ENCODE data around the gene TNFRSF8. TPM values are rescaled to one million over a fixed set of nuclear protein-coding genes. Genes with fewer than 3 reads are reported as not detected.

The TNFRSF8 gene
- total RNA-seq, 2 experiments from 2014 or later = 1.5 to 1.8 TPM

DNA sequence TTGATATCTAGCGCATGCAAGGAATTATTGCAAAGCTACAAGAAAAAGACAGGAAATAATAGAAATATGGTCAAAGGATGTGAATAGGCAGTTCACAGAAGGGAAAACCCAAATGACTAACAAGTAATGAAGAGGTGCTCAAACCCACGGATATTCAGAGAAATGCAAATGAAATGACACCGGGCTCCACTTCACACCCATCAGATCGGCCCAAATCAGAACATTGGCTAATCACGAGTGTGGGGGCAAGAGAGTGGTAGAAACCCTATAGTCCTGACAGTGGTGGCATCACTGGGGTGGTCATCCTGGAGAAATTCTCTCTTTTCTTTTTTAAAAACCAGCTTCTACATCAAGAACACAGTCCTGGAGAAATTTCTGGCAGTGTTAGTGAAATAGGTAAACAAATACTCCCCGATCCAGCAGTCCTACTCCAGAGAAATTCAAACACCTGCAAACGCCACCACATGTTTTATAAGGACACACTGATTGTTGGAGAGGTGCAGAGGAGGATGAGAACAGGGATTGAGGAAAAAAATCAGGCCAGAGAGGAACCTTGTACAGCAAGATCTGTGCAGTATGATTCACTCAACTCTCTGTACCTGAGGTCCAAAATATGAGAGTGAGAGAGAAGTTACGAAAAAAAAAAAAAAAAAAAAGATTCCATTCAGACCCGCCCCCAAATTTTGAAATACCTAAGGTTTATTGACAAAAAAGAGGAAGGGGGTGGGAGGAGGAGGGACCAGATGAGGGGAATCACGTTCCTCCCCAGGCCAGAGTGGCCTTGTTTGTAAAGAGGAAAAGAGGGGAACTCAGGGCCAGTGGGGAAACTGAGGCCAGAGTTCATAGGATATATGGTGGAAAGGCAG, 94.5 kb downstream of the TNFRSF8 start:
- no peak for TF ChIP-seq CTCF (IDR thresholded peaks at IDR 0.05)
- Mint-ChIP-seq H3K36me3 (ENCODE audit: low read depth) (peaks cover 3% of the 10 kb centered on the region), H3K27me3 (no peaks in the 10 kb centered on the region), H3K9me3 (peaks cover 4% of the 10 kb centered on the region), H3K4me1 (ENCODE audit: low read depth) (peaks cover 82% of the 10 kb centered on the region), H3K4me3 (peak overlapping the region; percentile 47), H3K27ac (peak overlapping the region; percentile 93)
- ATAC-seq (peak; percentile 58), DNase-seq (peak; percentile 76)
- CTCF ChIA-PET = interaction anchor here (1.6 to 3.9 kb wide), 3 partner anchors 21 to 33 kb away, joined by 6 to 32 read pairs (median 7); no protein-coding TSS in a partner anchor
- POLR2A ChIA-PET = interaction anchor here (0.6 to 3.0 kb wide), 9 partner anchors 9 to 250 kb away, joined by 3 to 12 read pairs (median 10); partner anchors contain the start of gene TNFRSF1B
- intact Hi-C loops (cut with micrococcal nuclease) = no loop called here

DNA sequence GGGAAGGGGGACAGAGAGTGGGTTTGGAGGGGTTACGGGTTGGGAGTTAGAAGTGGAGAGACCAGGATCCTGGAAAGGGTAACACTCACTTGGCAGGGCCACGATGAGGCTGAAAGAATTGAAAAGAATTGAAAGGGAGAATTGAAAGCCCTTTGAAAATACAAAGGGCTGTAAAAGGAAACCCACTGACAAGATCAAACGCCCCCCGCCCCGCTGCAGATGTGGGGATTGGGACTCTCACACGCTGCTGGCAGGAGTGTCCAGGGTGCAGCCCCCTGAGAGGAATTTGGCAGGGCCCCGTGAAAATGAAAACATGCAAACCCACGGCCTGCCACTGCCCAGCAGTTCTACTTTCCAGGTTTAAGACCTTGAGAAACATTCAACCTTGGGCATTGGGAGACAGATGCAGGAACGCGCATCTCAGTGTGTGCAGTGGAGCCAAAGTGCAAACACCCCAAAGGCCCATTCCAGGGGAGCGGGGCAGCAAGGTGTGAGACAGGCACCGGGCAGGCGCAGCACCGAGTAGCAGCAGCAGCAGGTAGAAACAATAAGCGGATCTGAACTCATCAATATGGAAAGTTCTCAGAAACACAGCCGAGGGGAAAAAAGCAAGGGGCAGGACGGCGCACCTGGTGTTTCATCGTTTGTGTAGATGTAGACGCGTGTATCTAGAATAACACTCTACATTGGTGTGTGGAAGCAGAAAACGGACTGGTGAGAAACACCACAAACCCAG, 95.4 kb downstream of the TNFRSF8 start:
- TF ChIP-seq CTCF (IDR thresholded peaks at IDR 0.05) = no peak
- CTCF ChIA-PET = interaction anchor here (4.4 kb wide), 1 partner anchor 33 kb away, joined by 30 read pairs; no protein-coding TSS in a partner anchor
- Mint-ChIP-seq H3K4me1 (ENCODE audit: low read depth) (peaks cover 82% of the 10 kb centered on the region), H3K9me3 (peaks cover 4% of the 10 kb centered on the region), H3K27me3 (no peaks in the 10 kb centered on the region), H3K27ac (peak overlapping the region; percentile 93), H3K4me3 (peak overlapping the region; percentile 47), H3K36me3 (ENCODE audit: low read depth) (peaks cover 2% of the 10 kb centered on the region)
- ATAC-seq (no peak), DNase-seq (peak; percentile 61)
- intact Hi-C loops (cut with micrococcal nuclease) = no loop called here
- POLR2A ChIA-PET = interaction anchor here (0.8 to 2.4 kb wide), 3 partner anchors 10 to 70 kb away, joined by 3 to 10 read pairs (median 5); no protein-coding TSS in a partner anchor

- TF ChIP-seq CTCF (IDR thresholded peaks at IDR 0.05) = no peak
- Mint-ChIP-seq H3K4me3 (no peak overlapping the region), H3K9me3 (peaks cover 4% of the 10 kb centered on the region), H3K27ac (peak overlapping the region; percentile 63), H3K36me3 (ENCODE audit: low read depth) (peaks cover 2% of the 10 kb centered on the region), H3K27me3 (no peaks in the 10 kb centered on the region), H3K4me1 (ENCODE audit: low read depth) (peaks cover 89% of the 10 kb centered on the region)
- ATAC-seq (no peak), DNase-seq (peak; percentile 54)
- ChIA-PET CTCF (interaction anchor here (4.4 kb wide), 1 partner anchor 35 kb away, joined by 30 read pairs; no protein-coding TSS in a partner anchor), POLR2A (interaction anchor here (0.7 to 1.3 kb wide), 4 partner anchors 9 to 250 kb away, joined by 3 to 5 read pairs (median 4); no protein-coding TSS in a partner anchor)
- intact Hi-C loops (cut with micrococcal nuclease) = loop anchor here (5.0 kb wide), 1 partner anchor 33 kb away; no protein-coding TSS in a partner anchor
Observed at GRCh38 chr1:12159816-12160215, 96.7 kb downstream of the TNFRSF8 start.

DNA sequence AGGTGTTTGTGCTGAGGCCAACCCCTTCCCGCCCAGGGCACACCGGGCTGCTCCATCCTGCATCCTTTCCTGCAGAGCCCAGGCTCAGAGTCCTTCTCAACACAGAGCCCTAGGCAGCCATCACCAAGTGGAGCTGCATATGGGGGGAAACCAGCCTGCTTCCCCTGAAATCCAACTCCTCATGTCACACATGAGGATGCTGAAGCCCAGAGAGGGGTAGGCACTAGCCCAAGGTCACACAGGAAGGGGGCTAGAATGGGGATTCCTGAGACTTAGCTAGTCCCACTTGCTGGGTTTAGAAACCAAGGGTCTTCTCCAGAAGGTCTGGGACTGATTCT, 98.2 kb downstream of the TNFRSF8 start:
- Mint-ChIP-seq H3K27me3 (no peaks in the 10 kb centered on the region), H3K27ac (peak overlapping the region; percentile 95), H3K36me3 (ENCODE audit: low read depth) (peaks cover 2% of the 10 kb centered on the region), H3K4me3 (peak overlapping the region; percentile 5), H3K9me3 (peaks cover 3% of the 10 kb centered on the region), H3K4me1 (ENCODE audit: low read depth) (peaks cover 82% of the 10 kb centered on the region)
- ATAC-seq (peak; percentile 6), DNase-seq (peak; percentile 32)
- ChIA-PET CTCF (interaction anchor here (1.0 to 4.4 kb wide), 5 partner anchors 11 to 106 kb away, joined by 3 to 30 read pairs (median 3); no protein-coding TSS in a partner anchor), POLR2A (interaction anchor here (0.7 to 2.5 kb wide), 7 partner anchors 11 to 181 kb away, joined by 3 to 21 read pairs (median 4); partner anchors contain the start of gene MFN2)
- intact Hi-C loops (cut with micrococcal nuclease) = loop anchor here (5.0 kb wide), 1 partner anchor 34 kb away; no protein-coding TSS in a partner anchor
- TF ChIP-seq CTCF (IDR thresholded peaks at IDR 0.05) = no peak
